PC-9 (cell line): ENCODE results near the gene S1PR5. TPM values are rescaled to one million over a fixed set of nuclear protein-coding genes. Genes with fewer than 3 reads are reported as not detected.
A peak's percentile ranks its signal among the peaks of the same experiment; 100 is the strongest.

ENCODE experiments used
- BruUV-seq: library from RNA; stranded (reverse); fragments of 400-500 nt; replicated peaks from 2 replicates; lab custom pipeline; 2021; lab: Mats Ljungman, UMichigan
- CTCF ChIA-PET: fragments of 300-600 bp; sonication (Branson Sonifier 250); formaldehyde crosslinking; loops from one replicate; lab custom pipeline; 2022; ENCODE audit warnings: antibody characterized with exemption; lab: Charles Lee
- POLR2A ChIA-PET: fragments of 300-600 bp; sonication (Branson Sonifier 250); formaldehyde crosslinking; loops from one replicate; lab custom pipeline; 2022; ENCODE audit warnings: antibody characterized with exemption; ENCODE audit not compliant: unreplicated experiment; lab: Charles Lee
- DNase-seq, 2 experiments: peaks; one replicate each; pipeline versions ENCODE4 v3.0.0 to v3.0.0-alpha.2; 2015 to 2022; ENCODE audit warnings: mixed read lengths in 1 of 2
- H2AFZ ChIP-seq: fragments of 200-600 bp; sonication (generic); 2 replicates; pipeline ENCODE4 v1.8.1; 2017; ENCODE audit warnings: antibody characterized with exemption
- H3F3A ChIP-seq: fragments of 200-600 bp; sonication (generic); 2 replicates; pipeline ENCODE4 v1.8.1; 2017; ENCODE audit warnings: antibody characterized with exemption, mild to moderate bottlenecking, low read depth; ENCODE audit not compliant: insufficient read depth
- H3K27ac ChIP-seq: fragments of 200-600 bp; sonication (generic); 2 replicates; pipeline ENCODE4 v1.6.1; 2016; ENCODE audit warnings: mixed run types
- H3K27me3 ChIP-seq: fragments of 200-600 bp; sonication (generic); 2 replicates; pipeline ENCODE4 v1.6.1; 2016; ENCODE audit warnings: low read depth, mixed run types; ENCODE audit not compliant: insufficient read depth
- H3K36me3 ChIP-seq: fragments of 200-600 bp; sonication (generic); 2 replicates; pipeline ENCODE4 v1.6.1; 2016; ENCODE audit warnings: low read depth, mixed run types
- H3K4me1 ChIP-seq: fragments of 200-600 bp; sonication (generic); replicated peaks from 2 replicates; pipeline ENCODE4 v1.6.1; 2016; ENCODE audit warnings: mixed run types; ENCODE audit not compliant: insufficient read depth
- H3K4me2 ChIP-seq: fragments of 200-600 bp; sonication (generic); 2 replicates; pipeline ENCODE4 v1.6.1; 2017; ENCODE audit warnings: mixed run types
- H3K4me3 ChIP-seq: fragments of 200-600 bp; sonication (generic); 2 replicates; pipeline ENCODE4 v1.6.1; 2016; ENCODE audit warnings: mixed run types
- H3K79me2 ChIP-seq: fragments of 200-600 bp; sonication (generic); 2 replicates; pipeline ENCODE4 v1.6.1; 2017; ENCODE audit warnings: low read depth, mixed run types
- H3K9me2 ChIP-seq: fragments of 200-600 bp; sonication (generic); 2 replicates; pipeline ENCODE4 v1.8.1; 2017; ENCODE audit warnings: mild to moderate bottlenecking; ENCODE audit not compliant: insufficient read depth
- H3K9me3 ChIP-seq: fragments of 200-600 bp; sonication (generic); 2 replicates; pipeline ENCODE4 v1.8.1; 2016; ENCODE audit warnings: low read depth; ENCODE audit not compliant: insufficient read depth
- H4K20me1 ChIP-seq: fragments of 200-600 bp; sonication (generic); 2 replicates; pipeline ENCODE4 v1.8.1; 2017; ENCODE audit not compliant: insufficient read depth
- CTCF ChIP-seq: fragments of 200-600 bp; sonication (generic); conservative IDR thresholded peaks from 2 replicates; pipeline ENCODE4 v1.6.1; 2017; ENCODE audit warnings: mixed run types, antibody characterized with exemption, mild to moderate bottlenecking, moderate library complexity
- EZH2 ChIP-seq: fragments of 200-600 bp; sonication (generic); IDR thresholded peaks from 2 replicates; pipeline ENCODE4 v1.8.0; 2017; ENCODE audit warnings: antibody characterized with exemption, low read depth
- intact Hi-C: fragments of 100-400 bp; cut with micrococcal nuclease; formaldehyde crosslinking; loops from one replicate; pipeline ENCODE4 v1.10.0; 2022; ENCODE audit not compliant: unreplicated experiment
- total RNA-seq: library from RNA; stranded (reverse); gene quantifications from 2 replicates; pipeline ENCODE4 v1.2.3, GENCODE V29; 2021

Gene S1PR5
- total RNA-seq, 1 experiment from 2014 or later: 9.5 TPM

GRCh38 chr19:10546817-10547216, 29.6 kb upstream of the S1PR5 start:
- peaks cover 10% of the 10 kb centered on the region for H3K79me2 ChIP-seq
- ChIA-PET CTCF (no interaction called here), POLR2A (no interaction called here)
- intact Hi-C loops: no loop called here
- peaks cover 6% of the 10 kb centered on the region; the same call in 1 of the 2 replicates for H3K4me1 ChIP-seq
- BruUV-seq: no TSS peak
- no peaks in the 10 kb centered on the region for H3K27me3 ChIP-seq
- no peak for DNase-seq
- H3K9me2 ChIP-seq: no peaks in the 10 kb centered on the region
- no peak for TF ChIP-seq EZH2
- no peak for TF ChIP-seq CTCF
- no peak overlapping the region for H3K4me2 ChIP-seq
- peaks cover 13% of the 10 kb centered on the region; the same call in 1 of the 2 replicates for H3F3A ChIP-seq
- H3K4me3 ChIP-seq: no peak overlapping the region
- H3K9me3 ChIP-seq: no peaks in the 10 kb centered on the region
- no peaks in the 10 kb centered on the region for H4K20me1 ChIP-seq
- H3K36me3 ChIP-seq: 0 out of 2 replicates have a peak, but pooled peaks cover 8% of the 10 kb centered on the region
- no peak overlapping the region for H2AFZ ChIP-seq
- no peak overlapping the region for H3K27ac ChIP-seq

GRCh38 chr19:10544753-10545251, 27.6 kb upstream of the S1PR5 start:
- ChIA-PET POLR2A (no interaction called here), CTCF (no interaction called here)
- peaks cover 6% of the 10 kb centered on the region; the same call in 1 of the 2 replicates for H3K4me1 ChIP-seq
- intact Hi-C loops: loop anchor here (5.0 kb wide), 1 partner anchor 43 kb away; the partner anchor contains the start of gene KEAP1
- 0 out of 2 replicates have a peak, but pooled peaks cover 8% of the 10 kb centered on the region for H3K36me3 ChIP-seq
- no peak overlapping the region for H2AFZ ChIP-seq
- no peaks in the 10 kb centered on the region; the same call in 1 of the 2 replicates for H3F3A ChIP-seq
- H3K4me2 ChIP-seq: peak overlapping the region; percentile 76
- H3K27ac ChIP-seq: no peak overlapping the region
- H3K79me2 ChIP-seq: peaks cover 10% of the 10 kb centered on the region
- H3K9me2 ChIP-seq: no peaks in the 10 kb centered on the region
- H4K20me1 ChIP-seq: no peaks in the 10 kb centered on the region
- TF ChIP-seq CTCF (no peak), EZH2 (no peak)
- no peak for DNase-seq
- TSS peak; percentile 52 for BruUV-seq
- H3K4me3 ChIP-seq: peak overlapping the region; percentile 82; the same call in 1 of the 2 replicates
- H3K27me3 ChIP-seq: no peaks in the 10 kb centered on the region
- no peaks in the 10 kb centered on the region for H3K9me3 ChIP-seq

- H3K79me2 ChIP-seq: peaks cover 10% of the 10 kb centered on the region
- no peaks in the 10 kb centered on the region; the same call in 1 of the 2 replicates for H3F3A ChIP-seq
- no peaks in the 10 kb centered on the region for H3K9me3 ChIP-seq
- H3K9me2 ChIP-seq: no peaks in the 10 kb centered on the region
- H3K36me3 ChIP-seq: 0 out of 2 replicates have a peak, but pooled peaks cover 6% of the 10 kb centered on the region
- no peaks in the 10 kb centered on the region for H4K20me1 ChIP-seq
- H3K4me3 ChIP-seq: peak overlapping the region; percentile 82
- H3K27ac ChIP-seq: no peak overlapping the region
- DNase-seq: peak in 1 of 2 experiments; percentile 22
- H3K4me2 ChIP-seq: peak overlapping the region; percentile 76
- H3K4me1 ChIP-seq: peaks cover 6% of the 10 kb centered on the region; the same call in 1 of the 2 replicates
- H3K27me3 ChIP-seq: no peaks in the 10 kb centered on the region
- POLR2A ChIA-PET: no interaction called here
- CTCF ChIA-PET: no interaction called here
- TF ChIP-seq CTCF: no peak
- TF ChIP-seq EZH2: no peak
- intact Hi-C loops: loop anchor here (5.0 kb wide), 1 partner anchor 42 kb away; the partner anchor contains the start of gene KEAP1
- peak overlapping the region; percentile 78 for H2AFZ ChIP-seq
- no TSS peak for BruUV-seq
Measured at GRCh38 chr19:10544242-10544752, 27.1 kb upstream of the S1PR5 start.
